ENCODE measurements around the gene KIF13A.
"Not testable (repeated sequence)": the region's sequence is repeated elsewhere in the genome, so short reads cannot be mapped to it uniquely, and the experiment has no call there.

The KIF13A gene

GRCh38 chr6:17744019-17744756 lies 243.2 kb downstream of the KIF13A start:
- no peak overlapping the region for H3K4me3 ChIP-seq
- H3K27ac ChIP-seq = no peak overlapping the region; a peak in 1 of 22 replicates
- no peaks in the 10 kb centered on the region for H3K36me3 ChIP-seq
- no peaks in the 10 kb centered on the region for H4K20me1 ChIP-seq
- peaks cover 9 to 16% (median 12%) of the 10 kb centered on the region in 11 experiments; a peak in 18 of 22 replicates for H3K9me3 ChIP-seq (replicated peaks in 1 of 11)
- peak overlapping the region in 9 of 11 experiments; percentile 17 to 78 (median 52); a peak in 16 of 22 replicates for H3K4me2 ChIP-seq
- TF ChIP-seq Cebpa-rat (IDR thresholded peaks at IDR 0.05) = no peak
- peak overlapping the region in 2 of 11 experiments; percentile 29 to 32; a peak in 2 of 22 replicates for H3K9ac ChIP-seq
- H3K4me1 ChIP-seq = peaks cover 14 to 47% (median 36%) of the 10 kb centered on the region in 10 experiments
- no peaks in the 10 kb centered on the region for H3K27me3 ChIP-seq

DNA sequence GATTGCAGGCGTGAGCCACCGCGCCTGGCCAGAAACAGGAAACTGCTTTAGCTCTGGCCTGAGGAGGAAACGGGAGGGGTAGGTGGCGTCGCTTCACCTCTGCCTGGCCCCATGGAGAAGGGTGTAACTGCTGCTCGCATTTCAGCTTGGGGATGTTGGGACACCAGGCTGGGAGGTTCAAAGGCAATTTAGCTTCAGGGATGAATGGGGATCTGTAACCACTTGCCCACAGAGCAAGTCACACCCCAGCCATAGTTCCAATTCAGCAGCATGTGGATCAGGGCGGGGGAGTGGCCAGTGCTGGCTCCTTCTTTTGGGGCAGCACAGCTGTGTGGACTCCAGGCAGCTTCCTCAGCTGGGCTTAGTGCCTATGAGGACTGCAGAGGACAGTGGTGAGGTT lies 245.9 kb downstream of the KIF13A start:
- Histone ChIP-seq H3K36me3 (no peaks in the 10 kb centered on the region), H3K27me3 (no peaks in the 10 kb centered on the region), H3K4me3 (no peak overlapping the region), H3K9ac (0 out of 22 replicates have a peak overlapping the region, but pooled peaks of 1 of the 11 experiments have one; percentile 28), H4K20me1 (no peaks in the 10 kb centered on the region), H3K4me1 (peaks cover 14 to 47% (median 36%) of the 10 kb centered on the region in 10 experiments), H3K4me2 (peak overlapping the region; percentile 53 to 84 (median 70)), H3K27ac (peak overlapping the region in 2 of 11 experiments; percentile 12 to 35; a peak in 3 of 22 replicates), H3K9me3 (replicated peaks in 1 of 11) (peaks cover 35 to 43% (median 39%) of the 10 kb centered on the region in 11 experiments)
- TF ChIP-seq Cebpa-rat (IDR thresholded peaks at IDR 0.05) = no peak

DNA sequence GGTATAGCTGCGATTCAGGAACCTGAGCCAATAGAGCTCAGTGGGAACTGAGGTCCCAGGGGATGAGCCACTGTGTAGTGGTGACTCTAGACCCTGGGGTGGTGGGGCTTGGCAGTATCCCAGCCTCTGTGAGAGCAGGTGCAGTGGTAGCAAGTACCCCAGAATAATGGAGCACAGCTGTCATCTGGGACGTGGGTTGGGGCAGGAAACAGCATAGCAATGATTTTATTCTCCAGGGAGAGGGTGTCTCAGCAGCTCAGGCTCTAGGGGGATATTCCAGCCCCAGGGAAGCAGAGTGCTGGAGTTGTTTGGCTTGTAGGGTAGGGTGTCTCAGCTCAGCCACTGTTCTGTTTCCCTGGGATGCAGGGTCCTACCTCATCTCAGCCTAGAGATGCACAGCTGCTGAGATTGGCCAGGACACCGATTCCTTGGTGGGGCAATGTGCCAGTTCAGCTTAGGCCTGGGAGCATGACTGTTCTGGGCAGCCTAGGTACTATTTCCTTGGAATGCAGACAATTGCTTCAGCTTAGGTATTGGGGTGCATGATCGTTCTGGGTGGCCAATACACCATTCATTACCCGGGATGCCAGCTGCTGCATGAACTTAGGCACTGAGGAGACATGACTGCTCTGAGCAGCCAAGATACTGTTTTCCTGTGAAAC lies 246.7 kb downstream of the KIF13A start:
- no peaks in the 10 kb centered on the region for H4K20me1 ChIP-seq
- 0 out of 22 replicates have a peak overlapping the region, but pooled peaks of 1 of the 11 experiments have one; percentile 28 for H3K9ac ChIP-seq
- H3K9me3 ChIP-seq (replicated peaks in 1 of 11) = peaks cover 35 to 51% (median 42%) of the 10 kb centered on the region in 11 experiments
- H3K4me3 ChIP-seq = no peak overlapping the region
- H3K4me1 ChIP-seq = peaks cover 14 to 47% (median 36%) of the 10 kb centered on the region in 10 experiments
- H3K27me3 ChIP-seq = no peaks in the 10 kb centered on the region
- H3K4me2 ChIP-seq = peak overlapping the region in 10 of 11 experiments; percentile 53 to 84 (median 70); a peak in 20 of 22 replicates
- no peaks in the 10 kb centered on the region for H3K36me3 ChIP-seq
- no peak for TF ChIP-seq Cebpa-rat (IDR thresholded peaks at IDR 0.05)
- peak overlapping the region in 4 of 11 experiments; percentile 2 to 40 (median 24); a peak in 5 of 22 replicates for H3K27ac ChIP-seq

- H3K36me3 ChIP-seq = no peaks in the 10 kb centered on the region
- H3K9me3 ChIP-seq (replicated peaks in 1 of 11) = peaks cover 27 to 51% (median 37%) of the 10 kb centered on the region in 11 experiments
- H3K4me1 ChIP-seq = peaks cover 12 to 30% (median 24%) of the 10 kb centered on the region in 10 experiments
- H3K4me3 ChIP-seq = no peak overlapping the region; a peak in 1 of 20 replicates
- no peak overlapping the region for H3K27ac ChIP-seq
- H3K9ac ChIP-seq = no peak overlapping the region
- H3K27me3 ChIP-seq = no peaks in the 10 kb centered on the region
- TF ChIP-seq Cebpa-rat (IDR thresholded peaks at IDR 0.05) = no peak
- H4K20me1 ChIP-seq = no peaks in the 10 kb centered on the region
- H3K4me2 ChIP-seq = no peak overlapping the region
Measured at GRCh38 chr6:17737704-17738252, 249.7 kb downstream of the KIF13A start.

- H3K4me2 ChIP-seq, H4K20me1 ChIP-seq, H3K4me1 ChIP-seq, H3K27me3 ChIP-seq, H3K36me3 ChIP-seq, H3K4me3 ChIP-seq, H3K27ac ChIP-seq, H3K9ac ChIP-seq: not testable (repeated sequence)
- H3K9me3 ChIP-seq (replicated peaks in 1 of 11) = peaks cover 27 to 51% (median 37%) of the 10 kb centered on the region in 11 experiments
Measured at GRCh38 chr6:17735311-17735710, 252.1 kb downstream of the KIF13A start.

DNA sequence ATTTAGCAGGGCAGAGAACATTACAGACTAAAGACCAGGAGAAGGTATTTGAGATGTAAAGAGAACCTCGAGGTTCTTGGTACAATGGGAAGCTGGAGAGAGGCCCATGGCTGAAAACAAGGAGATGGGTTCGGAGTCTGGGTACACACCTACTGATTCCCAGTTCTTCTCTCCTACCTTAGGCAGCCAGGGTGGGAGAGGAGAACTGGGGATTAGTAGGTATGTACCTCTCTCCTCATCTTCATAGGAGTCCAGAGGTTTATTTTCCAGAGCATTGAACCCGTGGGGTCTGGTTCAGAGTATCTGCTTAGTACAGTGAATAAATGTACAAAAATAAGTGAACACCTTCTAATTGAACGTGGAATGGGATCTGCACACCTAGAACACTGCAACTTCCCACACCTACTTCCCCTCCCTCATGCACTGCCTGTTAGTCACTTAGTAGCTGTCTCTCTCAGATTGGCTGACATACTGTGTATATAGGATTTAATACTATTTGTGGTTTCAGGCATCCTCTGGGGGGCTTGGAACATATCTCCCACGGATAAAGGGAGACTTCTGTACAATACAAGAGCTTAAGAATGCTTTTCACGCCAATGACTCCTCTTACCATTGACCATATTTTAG lies 257.2 kb downstream of the KIF13A start:
- Histone ChIP-seq H3K27me3 (no peaks in the 10 kb centered on the region), H3K36me3 (no peaks in the 10 kb centered on the region), H3K9me3 (replicated peaks in 1 of 11) (peaks cover 12 to 19% (median 14%) of the 10 kb centered on the region in 11 experiments; a peak in 19 of 22 replicates), H3K9ac (no peak overlapping the region), H3K4me2 (no peak overlapping the region), H3K27ac (no peak overlapping the region), H3K4me1 (peaks cover 4 to 5% (median 5%) of the 10 kb centered on the region in 10 experiments), H3K4me3 (no peak overlapping the region), H4K20me1 (no peaks in the 10 kb centered on the region)
- no peak for TF ChIP-seq Cebpa-rat (IDR thresholded peaks at IDR 0.05)

- no peak overlapping the region for H3K4me3 ChIP-seq
- no peaks in the 10 kb centered on the region for H4K20me1 ChIP-seq
- no peak for TF ChIP-seq Cebpa-rat (IDR thresholded peaks at IDR 0.05)
- H3K36me3 ChIP-seq = no peaks in the 10 kb centered on the region
- H3K27ac ChIP-seq = no peak overlapping the region
- no peaks in the 10 kb centered on the region for H3K27me3 ChIP-seq
- H3K9me3 ChIP-seq (replicated peaks in 1 of 11) = peaks cover 11 to 17% (median 14%) of the 10 kb centered on the region in 11 experiments; a peak in 19 of 22 replicates
- no peak overlapping the region for H3K9ac ChIP-seq
- H3K4me2 ChIP-seq = no peak overlapping the region
- peaks cover 10 to 13% (median 12%) of the 10 kb centered on the region in 10 experiments for H3K4me1 ChIP-seq
Measured at GRCh38 chr6:17729223-17730077, 258.0 kb downstream of the KIF13A start.

GRCh38 chr6:17728551-17729222 lies 258.7 kb downstream of the KIF13A start:
- Histone ChIP-seq H3K36me3 (no peaks in the 10 kb centered on the region), H3K9ac (no peak overlapping the region), H3K4me2 (no peak overlapping the region), H3K27ac (no peak overlapping the region), H4K20me1 (no peaks in the 10 kb centered on the region), H3K4me1 (peaks cover 10 to 14% (median 13%) of the 10 kb centered on the region in 10 experiments), H3K27me3 (no peaks in the 10 kb centered on the region), H3K9me3 (replicated peaks in 1 of 11) (peaks cover 10 to 17% (median 14%) of the 10 kb centered on the region in 11 experiments; a peak in 19 of 22 replicates), H3K4me3 (no peak overlapping the region)
- no peak for TF ChIP-seq Cebpa-rat (IDR thresholded peaks at IDR 0.05)
